CD4-positive, alpha-beta memory T cell (primary cell): ENCODE results near the gene GP1BA. TPM values are rescaled to one million over a fixed set of nuclear protein-coding genes. Genes with fewer than 3 reads are reported as not detected.
A peak's percentile ranks its signal among the peaks of the same experiment; 100 is the strongest.

Source experiments
- CTCF ChIA-PET: fragments of 350-600 bp; sonication (Branson Sonifier 250); formaldehyde crosslinking; loops from one replicate; lab custom pipeline; 2021; ENCODE audit warnings: inconsistent platforms; ENCODE audit not compliant: partially characterized antibody; lab: Charles Lee
- POLR2A ChIA-PET: fragments of 350-600 bp; sonication (Branson Sonifier 250); formaldehyde crosslinking; loops from one replicate; lab custom pipeline; 2021; ENCODE audit not compliant: partially characterized antibody; lab: Charles Lee
- DNase-seq, 5 donors: peaks; one replicate each; pipeline versions ENCODE4 v3.0.0 to v3.0.0-alpha.2; 2020 to 2022; ENCODE audit warnings: mixed read lengths in 1 of 5
- H3K27ac ChIP-seq: one replicate; pipeline ENCODE4 v1.7.0; 2013; ENCODE audit warnings: low read depth, low read length
- H3K27me3 ChIP-seq: 2 replicates; pipeline ENCODE4 v1.7.0; 2013; ENCODE audit warnings: mild to moderate bottlenecking, low read length, moderate library complexity; ENCODE audit not compliant: insufficient read depth
- H3K36me3 ChIP-seq: 2 replicates; pipeline ENCODE4 v1.7.0; 2013; ENCODE audit warnings: mild to moderate bottlenecking, low read length, moderate library complexity; ENCODE audit not compliant: insufficient read depth
- H3K4me1 ChIP-seq: 2 replicates; pipeline ENCODE4 v1.7.0; 2013; ENCODE audit warnings: mild to moderate bottlenecking, low read length, moderate library complexity; ENCODE audit not compliant: insufficient read depth
- H3K4me3 ChIP-seq, 2 donors: one replicate each; pipeline ENCODE4 v1.7.0; 2013; ENCODE audit warnings: low read length in 2 of 2, mild to moderate bottlenecking in 1 of 2
- H3K9me3 ChIP-seq, 2 donors: one replicate each; pipeline ENCODE4 v1.7.0; 2013; ENCODE audit warnings: low read length in 2 of 2, control low read depth in 1 of 2; ENCODE audit not compliant: control insufficient read depth in 1 of 2
- H3K27ac Mint-ChIP-seq, 7 donors: one replicate each; pipeline ENCODE4 v1.8.0; 2020 to 2021; ENCODE audit warnings: mixed read lengths in 7 of 7, mild to moderate bottlenecking in 6 of 7, inconsistent platforms in 3 of 7, moderate library complexity in 3 of 7
- H3K27me3 Mint-ChIP-seq, 2 donors: one replicate each; pipeline ENCODE4 v1.8.0; 2020 to 2021; ENCODE audit warnings: mixed read lengths in 2 of 2
- H3K36me3 Mint-ChIP-seq, 2 donors: one replicate each; pipeline ENCODE4 v1.8.0; 2020 to 2021; ENCODE audit warnings: mixed read lengths in 2 of 2, inconsistent platforms in 1 of 2, mild to moderate bottlenecking in 1 of 2
- H3K4me1 Mint-ChIP-seq, 4 donors: one replicate each; pipeline ENCODE4 v1.8.0; 2020 to 2021; ENCODE audit warnings: mixed read lengths in 4 of 4, mild to moderate bottlenecking in 1 of 4
- H3K4me3 Mint-ChIP-seq, 8 donors: one replicate each; pipeline ENCODE4 v1.8.0; 2020 to 2021; ENCODE audit warnings: mixed read lengths in 8 of 8, mild to moderate bottlenecking in 7 of 8, moderate library complexity in 6 of 8, inconsistent platforms in 3 of 8
- H3K9me3 Mint-ChIP-seq, 8 donors: one replicate each; pipeline ENCODE4 v1.8.0; 2020 to 2021; ENCODE audit warnings: mixed read lengths in 8 of 8, mild to moderate bottlenecking in 5 of 8, inconsistent platforms in 3 of 8, moderate library complexity in 1 of 8
- intact Hi-C: fragments of 100-400 bp; cut with micrococcal nuclease; formaldehyde crosslinking; loops from one replicate; pipeline ENCODE4 v1.15.1; 2023
- polyA plus RNA-seq, 2 donors: library from polyadenylated mRNA; unstranded; fragments of 300-500 nt; fragmentation: Illumina TruSeq; gene quantifications; one replicate each; pipeline ENCODE4 v1.2.3, GENCODE V29; 2021
- total RNA-seq, 2 experiments: library from RNA; stranded (reverse); gene quantifications; one replicate each; pipeline ENCODE4 v1.2.3, GENCODE V29; 2021

The GP1BA gene
- total and polyA plus RNA-seq, 4 experiments from 2014 or later, result not detected

GRCh38 chr17:4936436-4936835, 4.4 kb downstream of the GP1BA start:
- intact Hi-C loops, result no loop called here
- CTCF ChIA-PET, result no interaction called here
- peak overlapping the region in 3 of 7 donors; percentile 59 to 81 (median 74) for H3K27ac Mint-ChIP-seq
- peaks cover 27 to 55% (median 37%) of the 10 kb centered on the region in 4 donors for H3K4me1 Mint-ChIP-seq
- Histone ChIP-seq H3K27me3 (no peaks in the 10 kb centered on the region), H3K36me3 (peaks cover 13% of the 10 kb centered on the region), H3K9me3 (no peaks in the 10 kb centered on the region), H3K4me3 (no peak overlapping the region), H3K27ac (no peak overlapping the region), H3K4me1 (peaks cover 31% of the 10 kb centered on the region)
- DNase-seq, result no peak
- POLR2A ChIA-PET, result interaction anchor here (1.1 to 25.3 kb wide), 4 partner anchors 9 to 32 kb away, joined by 3 to 973 read pairs (median 110); partner anchors contain the start of genes ENO3, PFN1 and SPAG7
- H3K4me3 Mint-ChIP-seq, result peak overlapping the region in 1 of 8 donors; percentile 1
- H3K9me3 Mint-ChIP-seq, result peaks cover 0 to 4% (median 0%) of the 10 kb centered on the region in 8 donors
- no peaks in the 10 kb centered on the region for H3K27me3 Mint-ChIP-seq
- H3K36me3 Mint-ChIP-seq, result peaks cover 8 to 24% of the 10 kb centered on the region in 2 donors

GRCh38 chr17:4937553-4937952, 5.5 kb downstream of the GP1BA start:
- Histone ChIP-seq H3K27ac (no peak overlapping the region), H3K27me3 (no peaks in the 10 kb centered on the region), H3K4me3 (no peak overlapping the region), H3K4me1 (peaks cover 42% of the 10 kb centered on the region), H3K9me3 (no peaks in the 10 kb centered on the region), H3K36me3 (peaks cover 16% of the 10 kb centered on the region)
- intact Hi-C loops, result no loop called here
- H3K27me3 Mint-ChIP-seq, result no peaks in the 10 kb centered on the region
- ChIA-PET POLR2A (interaction anchor here (1.0 to 25.3 kb wide), 3 partner anchors 12 to 59 kb away, joined by 3 to 973 read pairs (median 215); partner anchors contain the start of genes ENO3, INCA1, PFN1 and SPAG7), CTCF (no interaction called here)
- H3K4me1 Mint-ChIP-seq, result peaks cover 37 to 63% (median 48%) of the 10 kb centered on the region in 4 donors
- H3K4me3 Mint-ChIP-seq, result peak overlapping the region in 6 of 8 donors; percentile 41 to 96 (median 60)
- H3K9me3 Mint-ChIP-seq, result peaks cover 0 to 4% (median 0%) of the 10 kb centered on the region in 8 donors
- DNase-seq, result no peak
- H3K27ac Mint-ChIP-seq, result no peak overlapping the region
- peaks cover 18 to 32% of the 10 kb centered on the region in 2 donors for H3K36me3 Mint-ChIP-seq

DNA sequence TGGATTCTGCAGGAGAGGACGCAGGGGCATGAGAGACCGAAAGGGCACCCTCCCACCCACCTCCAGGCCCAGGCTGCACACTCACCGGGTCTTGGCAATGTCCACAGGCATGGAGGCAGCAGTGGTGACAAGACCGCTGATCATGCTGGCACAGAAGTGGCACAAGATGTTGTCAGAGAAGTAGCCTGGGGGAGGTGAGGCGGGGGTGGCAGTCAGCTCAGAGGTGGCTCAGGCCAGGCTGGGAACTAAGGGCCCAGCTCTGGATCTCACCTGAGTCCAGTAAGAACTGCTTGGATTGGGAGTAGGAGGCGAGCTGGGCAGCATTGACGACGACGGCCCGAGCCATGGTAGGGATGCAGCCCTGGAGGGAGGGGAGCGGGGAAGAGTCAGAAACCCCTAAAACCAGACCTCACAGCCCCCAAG, 6.0 kb downstream of the GP1BA start:
- peaks cover 22% of the 10 kb centered on the region for H3K36me3 ChIP-seq
- CTCF ChIA-PET, result no interaction called here
- H3K4me1 ChIP-seq, result peaks cover 48% of the 10 kb centered on the region
- peak overlapping the region; percentile 81 for H3K27ac ChIP-seq
- H3K4me3 ChIP-seq, result no peak overlapping the region
- H3K4me3 Mint-ChIP-seq, result peak overlapping the region; percentile 12 to 100 (median 96)
- H3K36me3 Mint-ChIP-seq, result peaks cover 22 to 37% of the 10 kb centered on the region in 2 donors
- H3K27me3 ChIP-seq, result no peaks in the 10 kb centered on the region
- POLR2A ChIA-PET, result interaction anchor here (1.0 to 25.3 kb wide), 3 partner anchors 12 to 59 kb away, joined by 3 to 973 read pairs (median 215); partner anchors contain the start of genes ENO3, INCA1, PFN1 and SPAG7
- DNase-seq, result no peak
- H3K27ac Mint-ChIP-seq, result peak overlapping the region in 5 of 7 donors; percentile 22 to 82 (median 42)
- H3K9me3 ChIP-seq, result no peaks in the 10 kb centered on the region
- peaks cover 0 to 3% (median 0%) of the 10 kb centered on the region in 8 donors for H3K9me3 Mint-ChIP-seq
- H3K27me3 Mint-ChIP-seq, result no peaks in the 10 kb centered on the region
- H3K4me1 Mint-ChIP-seq, result peaks cover 40 to 69% (median 52%) of the 10 kb centered on the region in 4 donors
- intact Hi-C loops, result no loop called here

- Histone ChIP-seq H3K4me3 (peak overlapping the region; percentile 89 to 99), H3K27ac (peak overlapping the region; percentile 81), H3K9me3 (no peaks in the 10 kb centered on the region), H3K27me3 (no peaks in the 10 kb centered on the region), H3K4me1 (peaks cover 54% of the 10 kb centered on the region), H3K36me3 (peaks cover 26% of the 10 kb centered on the region)
- ChIA-PET CTCF (interaction anchor here (1.3 to 3.1 kb wide), 9 partner anchors 19 to 149 kb away, joined by 3 to 19 read pairs (median 5); partner anchors contain the start of genes CAMTA2, CHRNE and SPAG7), POLR2A (interaction anchor here (0.8 to 25.3 kb wide), 15 partner anchors 11 to 795 kb away, joined by 3 to 973 read pairs (median 10); partner anchors contain the start of genes ARRB2, C17orf107, CAMTA2 and CHRNE)
- intact Hi-C loops, result no loop called here
- DNase-seq, result no peak
- Mint-ChIP-seq H3K4me3 (peak overlapping the region; percentile 91 to 100 (median 97)), H3K36me3 (peaks cover 23 to 42% of the 10 kb centered on the region in 2 donors), H3K27me3 (no peaks in the 10 kb centered on the region), H3K27ac (peak overlapping the region; percentile 89 to 99 (median 92)), H3K4me1 (peaks cover 41 to 69% (median 53%) of the 10 kb centered on the region in 4 donors), H3K9me3 (peaks cover 0 to 2% (median 0%) of the 10 kb centered on the region in 8 donors)
Observed at GRCh38 chr17:4938688-4939545, 6.8 kb downstream of the GP1BA start.

GRCh38 chr17:4939546-4939795, 7.4 kb downstream of the GP1BA start:
- Histone ChIP-seq H3K36me3 (peaks cover 26% of the 10 kb centered on the region), H3K27me3 (no peaks in the 10 kb centered on the region), H3K4me1 (peaks cover 54% of the 10 kb centered on the region), H3K4me3 (peak overlapping the region; percentile 89 to 99), H3K27ac (peak overlapping the region; percentile 81), H3K9me3 (no peaks in the 10 kb centered on the region)
- intact Hi-C loops, result no loop called here
- Mint-ChIP-seq H3K9me3 (peaks cover 0 to 2% (median 0%) of the 10 kb centered on the region in 8 donors), H3K4me1 (peaks cover 41 to 69% (median 53%) of the 10 kb centered on the region in 4 donors), H3K4me3 (peak overlapping the region; percentile 91 to 100 (median 97)), H3K36me3 (peaks cover 27 to 47% of the 10 kb centered on the region in 2 donors), H3K27me3 (no peaks in the 10 kb centered on the region), H3K27ac (peak overlapping the region; percentile 89 to 99 (median 92))
- CTCF ChIA-PET, result interaction anchor here (0.6 to 3.1 kb wide), 14 partner anchors 12 to 230 kb away, joined by 3 to 19 read pairs (median 4); partner anchors contain the start of genes ARRB2, CAMTA2, CHRNE and SPAG7
- POLR2A ChIA-PET, result interaction anchor here (0.7 to 25.3 kb wide), 28 partner anchors 10 to 796 kb away, joined by 3 to 973 read pairs (median 6); partner anchors contain the start of genes ARRB2, C17orf107, CAMTA2 and CHRNE
- DNase-seq, result no peak

- H3K36me3 ChIP-seq, result peaks cover 31% of the 10 kb centered on the region
- H3K27me3 Mint-ChIP-seq, result no peaks in the 10 kb centered on the region
- H3K4me1 Mint-ChIP-seq, result peaks cover 43 to 71% (median 54%) of the 10 kb centered on the region in 4 donors
- H3K27me3 ChIP-seq, result no peaks in the 10 kb centered on the region
- peak within 1 kb of the TSS; percentile 92 to 100 (median 98) for H3K27ac Mint-ChIP-seq
- peak; percentile 96 to 99 (median 99) for DNase-seq
- H3K4me1 ChIP-seq, result peaks cover 57% of the 10 kb centered on the region
- H3K4me3 Mint-ChIP-seq, result peak within 1 kb of the TSS; percentile 95 to 100 (median 98)
- peak within 1 kb of the TSS; percentile 81 for H3K27ac ChIP-seq
- peaks cover 30 to 52% of the 10 kb centered on the region in 2 donors for H3K36me3 Mint-ChIP-seq
- ChIA-PET CTCF (interaction anchor here (0.6 to 3.1 kb wide), 17 partner anchors 12 to 230 kb away, joined by 3 to 19 read pairs (median 4); partner anchors contain the start of genes ARRB2, CAMTA2, CHRNE and ENO3), POLR2A (interaction anchor here (0.6 to 25.3 kb wide), 33 partner anchors 10 to 796 kb away, joined by 3 to 973 read pairs (median 5); partner anchors contain the start of genes ARRB2, C17orf107, CAMTA2 and CHRNE)
- intact Hi-C loops, result loop anchor here (1.0 to 5.0 kb wide), 7 partner anchors 8 to 230 kb away; partner anchors contain the start of genes ARRB2, CAMTA2, CHRNE and MED11
- H3K9me3 Mint-ChIP-seq, result peaks cover 0 to 2% (median 0%) of the 10 kb centered on the region in 8 donors
- H3K9me3 ChIP-seq, result no peaks in the 10 kb centered on the region
- peak within 1 kb of the TSS; percentile 99 for H3K4me3 ChIP-seq
Observed at GRCh38 chr17:4939796-4940554, 7.9 kb downstream of the GP1BA start, which contains the start of the genes RNF167 and SLC25A11. RNF167 (plus strand) TSS chr17:4940268; CDS start chr17:4940910, 642 bp downstream. SLC25A11 (minus strand) TSS chr17:4940046; CDS start chr17:4939910, 136 bp downstream.
